HEK293 (cell line): Measurements from ENCODE around the gene LHFPL2.

Experiments
- CTCF ChIA-PET: fragments of 350-600 bp; formaldehyde crosslinking; extraction: SDS; loops from one replicate; lab custom pipeline; 2021; ENCODE audit warnings: antibody characterized with exemption; lab: Yijun Ruan, JAX
- POLR2A ChIA-PET: fragments of 300-600 bp; formaldehyde crosslinking; extraction: SDS; loops from one replicate; lab custom pipeline; 2020; ENCODE audit warnings: antibody characterized with exemption, inconsistent platforms; lab: Yijun Ruan, JAX
- H3K27ac ChIP-seq: fragments of 200-500 bp; sonication (Bioruptor generic); 2 replicates; pipeline ENCODE4 v1.5.1; 2014; ENCODE audit warnings: low read depth, low read length, control low read depth, inconsistent platforms; ENCODE audit errors: extremely low read depth
- H3K36me3 ChIP-seq, 2 experiments: fragments of 200-500 bp in 1 of 2; sonication (Bioruptor generic) in 1 of 2; 1 replicate in 1 of 2; 2 replicates in 1 of 2; pipeline ENCODE4 v1.5.1; 2014 to 2017; ENCODE audit warnings: inconsistent platforms in 2 of 2, low read length in 2 of 2; ENCODE audit not compliant: control insufficient read depth in 2 of 2, insufficient read depth in 1 of 2
- H3K4me1 ChIP-seq: fragments of 200-500 bp; sonication (Bioruptor generic); 2 replicates; pipeline ENCODE4 v1.5.1; 2014; ENCODE audit warnings: mild to moderate bottlenecking, low read length, inconsistent platforms; ENCODE audit not compliant: control insufficient read depth, insufficient read depth
- H3K4me3 ChIP-seq: 2 replicates; pipeline ENCODE4 v1.5.1; 2011; ENCODE audit warnings: low read depth, mild to moderate bottlenecking, control low read depth, low read length, moderate library complexity
- H3K9me3 ChIP-seq: fragments of 200-500 bp; sonication (Bioruptor generic); 2 replicates; pipeline ENCODE4 v1.5.1; 2014; ENCODE audit warnings: low read depth, low read length, inconsistent platforms; ENCODE audit not compliant: control insufficient read depth, insufficient read depth
- CTCF ChIP-seq: fragments of 450-650 bp; formaldehyde crosslinking; IDR thresholded peaks from 2 replicates; pipeline ENCODE4 v1.5.1; 2016; ENCODE audit warnings: missing biosample characterization, missing genetic modification characterization
- FEZF1 ChIP-seq: fragments of 450-650 bp; formaldehyde crosslinking; IDR thresholded peaks from 2 replicates; pipeline ENCODE4 v1.5.1; 2016; ENCODE audit warnings: missing biosample characterization, missing genetic modification characterization
- HOXD13 ChIP-seq: sonication (generic); formaldehyde crosslinking; IDR thresholded peaks from 2 replicates; pipeline ENCODE4 v1.8.0; 2022; ENCODE audit warnings: missing genetic modification reagents, borderline replicate concordance
- PATZ1 ChIP-seq: fragments of 450-650 bp; formaldehyde crosslinking; IDR thresholded peaks from 2 replicates; pipeline ENCODE4 v1.5.1; 2016; ENCODE audit warnings: missing biosample characterization, missing genetic modification characterization
- PRDM4 ChIP-seq: fragments of 450-650 bp; formaldehyde crosslinking; IDR thresholded peaks from 2 replicates; pipeline ENCODE4 v1.5.1; 2017; ENCODE audit warnings: missing biosample characterization, missing genetic modification characterization
- SALL2 ChIP-seq: fragments of 450-650 bp; formaldehyde crosslinking; IDR thresholded peaks from 2 replicates; pipeline ENCODE4 v1.5.0; 2017; ENCODE audit warnings: missing biosample characterization, mild to moderate bottlenecking, missing genetic modification characterization, borderline replicate concordance
- SCRT1 ChIP-seq: fragments of 450-650 bp; formaldehyde crosslinking; IDR thresholded peaks from 2 replicates; pipeline ENCODE4 v1.5.1; 2016; ENCODE audit warnings: missing biosample characterization, missing genetic modification characterization, borderline replicate concordance
- SETDB1 ChIP-seq: IDR thresholded peaks from one replicate; pipeline ENCODE4 v1.6.1; 2017; ENCODE audit warnings: mild to moderate bottlenecking, low read length, moderate library complexity, mixed read lengths; ENCODE audit not compliant: insufficient read length
- ZBTB11 ChIP-seq: fragments of 450-650 bp; formaldehyde crosslinking; conservative IDR thresholded peaks from 2 replicates; pipeline ENCODE4 v1.5.1; 2016; ENCODE audit warnings: low read depth, missing biosample characterization, missing genetic modification characterization
- ZBTB20 ChIP-seq: fragments of 450-650 bp; formaldehyde crosslinking; IDR thresholded peaks from 2 replicates; pipeline ENCODE4 v1.5.1; 2016; ENCODE audit warnings: missing biosample characterization, missing genetic modification characterization
- ZBTB6 ChIP-seq: fragments of 450-650 bp; formaldehyde crosslinking; IDR thresholded peaks from 2 replicates; pipeline ENCODE4 v1.5.1; 2017; ENCODE audit warnings: missing biosample characterization, missing genetic modification characterization
- ZNF10 ChIP-seq: fragments of 450-650 bp; formaldehyde crosslinking; IDR thresholded peaks from 2 replicates; pipeline ENCODE4 v1.5.1; 2017; ENCODE audit warnings: missing biosample characterization, missing genetic modification characterization
- ZNF146 ChIP-seq: fragments of 450-650 bp; formaldehyde crosslinking; IDR thresholded peaks from 2 replicates; pipeline ENCODE4 v1.5.1; 2016; ENCODE audit warnings: missing biosample characterization, missing genetic modification characterization
- ZNF24 ChIP-seq: fragments of 450-650 bp; formaldehyde crosslinking; IDR thresholded peaks from 2 replicates; pipeline ENCODE4 v1.5.1; 2016; ENCODE audit warnings: missing biosample characterization, missing genetic modification characterization
- ZNF350 ChIP-seq: fragments of 450-650 bp; formaldehyde crosslinking; IDR thresholded peaks from 2 replicates; pipeline ENCODE4 v1.5.0; 2017; ENCODE audit warnings: missing biosample characterization, mild to moderate bottlenecking, missing genetic modification characterization
- ZNF354C ChIP-seq: fragments of 450-650 bp; formaldehyde crosslinking; IDR thresholded peaks from 2 replicates; pipeline ENCODE4 v1.5.1; 2016; ENCODE audit warnings: missing biosample characterization, missing genetic modification characterization, low read depth, borderline replicate concordance
- ZNF362 ChIP-seq: fragments of 450-650 bp; formaldehyde crosslinking; IDR thresholded peaks from 2 replicates; pipeline ENCODE4 v1.5.1; 2016; ENCODE audit warnings: missing biosample characterization, missing genetic modification characterization
- ZNF394 ChIP-seq: fragments of 450-650 bp; formaldehyde crosslinking; IDR thresholded peaks from 2 replicates; pipeline ENCODE4 v1.5.1; 2016; ENCODE audit warnings: missing biosample characterization, missing genetic modification characterization, mild to moderate bottlenecking, moderate library complexity, borderline replicate concordance
- ZNF549 ChIP-seq: fragments of 450-650 bp; IDR thresholded peaks from 2 replicates; pipeline ENCODE4 v1.5.1; 2018; ENCODE audit warnings: missing biosample characterization, missing genetic modification characterization, mild to moderate bottlenecking, inconsistent platforms, moderate library complexity
- ZNF558 ChIP-seq: fragments of 450-650 bp; formaldehyde crosslinking; IDR thresholded peaks from 2 replicates; pipeline ENCODE4 v1.5.1; 2016; ENCODE audit warnings: missing biosample characterization, missing genetic modification characterization
- ZNF600 ChIP-seq: fragments of 450-650 bp; formaldehyde crosslinking; IDR thresholded peaks from 2 replicates; pipeline ENCODE4 v1.5.1; 2016; ENCODE audit warnings: missing biosample characterization, missing genetic modification characterization
- ZNF629 ChIP-seq: fragments of 450-650 bp; formaldehyde crosslinking; IDR thresholded peaks from 2 replicates; pipeline ENCODE4 v1.5.1; 2017; ENCODE audit warnings: missing biosample characterization, missing genetic modification characterization
- ZSCAN18 ChIP-seq: fragments of 450-650 bp; formaldehyde crosslinking; IDR thresholded peaks from 2 replicates; pipeline ENCODE4 v1.5.1; 2016; ENCODE audit warnings: missing biosample characterization, missing genetic modification characterization
- ZSCAN30 ChIP-seq: fragments of 450-650 bp; IDR thresholded peaks from 2 replicates; pipeline ENCODE4 v1.5.1; 2018; ENCODE audit warnings: missing biosample characterization, mild to moderate bottlenecking, missing genetic modification characterization, moderate library complexity

LHFPL2 gene

GRCh38 chr5:78638423-78638822, 10.1 kb downstream of the LHFPL2 start:
- ChIA-PET CTCF (interaction anchor here (0.5 to 1.7 kb wide), 3 partner anchors 10 to 174 kb away, joined by 3 to 7 read pairs (median 4); partner anchors contain the start of gene LHFPL2), POLR2A (interaction anchor here (0.7 to 1.3 kb wide), 3 partner anchors 10 to 61 kb away, joined by 3 to 9 read pairs (median 3); partner anchors contain the start of gene LHFPL2)
- H3K27ac ChIP-seq, result no peak overlapping the region
- H3K4me3 ChIP-seq, result no peak overlapping the region
- H3K4me1 ChIP-seq, result peaks cover 35% of the 10 kb centered on the region
- no peaks in the 10 kb centered on the region for H3K36me3 ChIP-seq
- no peaks in the 10 kb centered on the region for H3K9me3 ChIP-seq
- TF ChIP-seq ZNF394 (tag by site-specific recombination), result no peak; the same call in 1 of the 2 replicates
- no peak for TF ChIP-seq ZNF350 (tag by site-specific recombination)
- peak; percentile 51; the same call in 1 of the 2 replicates for TF ChIP-seq PRDM4 (tag by site-specific recombination)
- peak; percentile 63; the same call in 1 of the 2 replicates for TF ChIP-seq ZNF24 (tag by site-specific recombination)
- no peak for TF ChIP-seq ZBTB6
- TF ChIP-seq ZNF146, result no peak
- TF ChIP-seq ZNF362 (tag by site-specific recombination), result no peak
- peak; percentile 28; the same call in 1 of the 2 replicates for TF ChIP-seq ZNF10 (tag by site-specific recombination)
- no peak for TF ChIP-seq CTCF (tag by site-specific recombination)
- no peak for TF ChIP-seq ZNF354C (tag by site-specific recombination)
- no peak for TF ChIP-seq SCRT1 (tag by site-specific recombination)
- TF ChIP-seq ZSCAN18 (tag by site-specific recombination), result no peak
- peak; percentile 32; the same call in 1 of the 2 replicates for TF ChIP-seq ZNF558 (tag by site-specific recombination)
- TF ChIP-seq ZNF629 (tag by site-specific recombination), result peak; percentile 84
- peak; percentile 89 for TF ChIP-seq FEZF1
- TF ChIP-seq ZSCAN30 (tag by site-specific recombination), result 0 out of 2 replicates have a peak, but pooled peaks have one; percentile 28
- TF ChIP-seq PATZ1, result 0 out of 2 replicates have a peak, but pooled peaks have one; percentile 42
- TF ChIP-seq SETDB1, result no peak
- no peak for TF ChIP-seq ZBTB20 (tag by site-specific recombination)
- TF ChIP-seq ZNF549, result no peak
- TF ChIP-seq ZNF600 (tag by site-specific recombination), result peak; percentile 98
- TF ChIP-seq ZBTB11 (tag by site-specific recombination), result peak; percentile 44
- TF ChIP-seq SALL2 (tag by site-specific recombination), result no peak
- 0 out of 2 replicates have a peak, but pooled peaks have one; percentile 43 for TF ChIP-seq HOXD13
